H1 (cell line): ENCODE results near the gene GCLM. TPM values are rescaled to one million over a fixed set of nuclear protein-coding genes. Genes with fewer than 3 reads are reported as not detected.

Experiments
- CTCF ChIA-PET: fragments of 300-600 bp; sonication (Branson Sonifier 250); formaldehyde crosslinking; loops from one replicate; lab custom pipeline; 2021; ENCODE audit not compliant: partially characterized antibody; lab: Charles Lee
- POLR2A ChIA-PET: fragments of 300-600 bp; sonication (Branson Sonifier 250); formaldehyde crosslinking; loops from one replicate; lab custom pipeline; 2021; ENCODE audit warnings: inconsistent platforms; ENCODE audit not compliant: partially characterized antibody; lab: Charles Lee
- DNase-seq, 2 experiments: peaks; one replicate each; pipeline versions ENCODE4 v3.0.0 to v3.0.0-alpha.2; 2010 to 2022; ENCODE audit warnings: low spot score in 2 of 2, low read depth in 1 of 2, mixed read lengths in 1 of 2
- FAIRE-seq: peaks from 2 replicates; lab custom pipeline; 2011; peaks lifted over from hg19 to GRCh38; lab: Jason Lieb, UNC
- H2AFZ ChIP-seq: 2 replicates; pipeline ENCODE4 v1.8.1; 2012; ENCODE audit warnings: low read length, inconsistent platforms
- H2AK5ac ChIP-seq: 2 replicates; pipeline ENCODE4 v1.6.1; 2013; ENCODE audit warnings: low read depth, low read length
- H2BK120ac ChIP-seq: replicated peaks from 2 replicates; pipeline ENCODE3; 2013; ENCODE audit warnings: low read depth, low read length, inconsistent platforms
- H2BK12ac ChIP-seq: 2 replicates; pipeline ENCODE4 v1.6.1; 2013; ENCODE audit warnings: low read depth, low read length
- H2BK15ac ChIP-seq: 2 replicates; pipeline ENCODE4 v1.6.1; 2013; ENCODE audit warnings: low read length
- H2BK20ac ChIP-seq: 2 replicates; pipeline ENCODE4 v1.6.1; 2013; ENCODE audit warnings: low read length
- H2BK5ac ChIP-seq: 2 replicates; pipeline ENCODE4 v1.6.1; 2013; ENCODE audit warnings: low read depth, low read length
- H3K14ac ChIP-seq: 2 replicates; pipeline ENCODE4 v1.6.1; 2013; ENCODE audit warnings: inconsistent platforms; ENCODE audit not compliant: insufficient read length
- H3K18ac ChIP-seq: 2 replicates; pipeline ENCODE4 v1.6.1; 2013; ENCODE audit warnings: low read length; ENCODE audit errors: extremely low read depth
- H3K23ac ChIP-seq: 2 replicates; pipeline ENCODE4 v1.6.1; 2013; ENCODE audit warnings: inconsistent platforms; ENCODE audit not compliant: insufficient read length
- H3K23me2 ChIP-seq: 2 replicates; pipeline ENCODE4 v1.6.1; 2013; ENCODE audit warnings: low read depth, low read length
- H3K27ac ChIP-seq: 2 replicates; pipeline ENCODE4 v1.6.1; 2011; ENCODE audit warnings: low read depth, low read length, inconsistent platforms
- H3K27me3 ChIP-seq, 4 experiments: replicated peaks in 1 of 4; 1 replicate in 1 of 4; 2 replicates in 3 of 4; pipeline versions ENCODE4 v1.6.1 to v1.8.1; 2011 to 2013; ENCODE audit warnings: low read length in 3 of 4, mild to moderate bottlenecking in 3 of 4, inconsistent platforms in 2 of 4, mixed read lengths in 2 of 4, moderate library complexity in 1 of 4; ENCODE audit not compliant: control insufficient read depth in 3 of 4, insufficient read depth in 3 of 4; ENCODE audit errors: extremely low read depth in 1 of 4
- H3K36me3 ChIP-seq, 4 experiments: 2 replicates each; pipeline versions ENCODE4 v1.6.1 to v1.8.1; 2011 to 2013; ENCODE audit warnings: mild to moderate bottlenecking in 4 of 4, low read length in 3 of 4, moderate library complexity in 2 of 4, control low read depth in 1 of 4, inconsistent platforms in 1 of 4; ENCODE audit not compliant: insufficient read depth in 4 of 4, control insufficient read depth in 2 of 4
- H3K4ac ChIP-seq: replicated peaks from 2 replicates; pipeline ENCODE3; 2013; ENCODE audit warnings: low read length, low read depth, mixed read lengths, inconsistent platforms; ENCODE audit not compliant: insufficient read length
- H3K4me1 ChIP-seq, 4 experiments: replicated peaks in 1 of 4; 1 replicate in 1 of 4; 2 replicates in 3 of 4; pipeline versions ENCODE4 v1.6.1 to v1.8.1; 2011 to 2013; ENCODE audit warnings: low read length in 3 of 4, inconsistent platforms in 2 of 4, mixed read lengths in 1 of 4; ENCODE audit not compliant: insufficient read depth in 4 of 4, control insufficient read depth in 3 of 4
- H3K4me2 ChIP-seq, 2 experiments: 2 replicates each; pipeline versions ENCODE4 v1.6.1 to v1.8.1; 2011 to 2013; ENCODE audit warnings: low read depth in 2 of 2, low read length in 2 of 2, control low read depth in 1 of 2, inconsistent platforms in 1 of 2, mild to moderate bottlenecking in 1 of 2; ENCODE audit not compliant: insufficient read depth in 1 of 2
- H3K4me3 ChIP-seq, 4 experiments: fragments of 200-600, 300-600 bp in 1 of 4; sonication (generic), shearing (Covaris generic), sonication (Bioruptor Twin) in 1 of 4; 2 replicates each; pipeline versions ENCODE4 v1.5.1 to v1.8.1; 2011 to 2016; ENCODE audit warnings: low read length in 4 of 4, low read depth in 3 of 4, control low read depth in 2 of 4, inconsistent platforms in 2 of 4, mild to moderate bottlenecking in 2 of 4, mixed read lengths in 1 of 4, moderate library complexity in 1 of 4; ENCODE audit not compliant: insufficient read depth in 2 of 4; ENCODE audit errors: extremely low read depth in 1 of 4
- H3K56ac ChIP-seq: replicated peaks from 2 replicates; pipeline ENCODE3; 2013; ENCODE audit warnings: low read depth, mild to moderate bottlenecking, mixed read lengths, low read length, inconsistent platforms; ENCODE audit not compliant: insufficient read length
- H3K79me1 ChIP-seq: 2 replicates; pipeline ENCODE4 v1.6.1; 2013; ENCODE audit warnings: low read depth, low read length, control low read depth
- H3K79me2 ChIP-seq, 2 experiments: 2 replicates each; pipeline versions ENCODE4 v1.6.1 to v1.8.1; 2012 to 2013; ENCODE audit warnings: low read length in 2 of 2, mild to moderate bottlenecking in 2 of 2, inconsistent platforms in 1 of 2; ENCODE audit not compliant: insufficient read depth in 2 of 2, control insufficient read depth in 1 of 2
- H3K9ac ChIP-seq, 4 experiments: replicated peaks in 1 of 4; 1 replicate in 1 of 4; 2 replicates in 3 of 4; pipeline versions ENCODE4 v1.6.1 to v1.8.1; 2011 to 2013; ENCODE audit warnings: low read depth in 3 of 4, low read length in 3 of 4, control low read depth in 2 of 4, mild to moderate bottlenecking in 2 of 4, moderate library complexity in 2 of 4, inconsistent platforms in 1 of 4; ENCODE audit errors: extremely low read depth in 1 of 4
- H3K9me3 ChIP-seq, 2 experiments: 2 replicates each; pipeline versions ENCODE4 v1.6.1 to v1.8.1; 2012 to 2013; ENCODE audit warnings: mild to moderate bottlenecking in 2 of 2, moderate library complexity in 2 of 2, control low read depth in 1 of 2, inconsistent platforms in 1 of 2, low read depth in 1 of 2, low read length in 1 of 2, mixed read lengths in 1 of 2; ENCODE audit not compliant: insufficient read depth in 2 of 2
- H4K20me1 ChIP-seq, 2 experiments: replicated peaks in 1 of 2; 2 replicates each; pipeline versions ENCODE3 to v1.8.1; 2011 to 2013; ENCODE audit warnings: inconsistent platforms in 2 of 2, low read length in 2 of 2, mild to moderate bottlenecking in 1 of 2; ENCODE audit not compliant: insufficient read depth in 2 of 2, control insufficient read depth in 1 of 2
- H4K5ac ChIP-seq: 2 replicates; pipeline ENCODE4 v1.6.1; 2013; ENCODE audit warnings: low read length, low read depth, mixed read lengths, inconsistent platforms; ENCODE audit not compliant: insufficient read length
- H4K8ac ChIP-seq: 2 replicates; pipeline ENCODE4 v1.8.0; 2013; ENCODE audit warnings: mild to moderate bottlenecking, moderate library complexity, low read length, inconsistent platforms; ENCODE audit not compliant: insufficient read depth; ENCODE audit errors: extremely low read depth
- H4K91ac ChIP-seq: replicated peaks from 2 replicates; pipeline ENCODE3; 2013; ENCODE audit warnings: low read length, mixed read lengths, inconsistent platforms; ENCODE audit not compliant: insufficient read length
- WGBS, 2 experiments: shearing (Covaris generic) in 1 of 2; methylation state at CpG; one replicate each; pipeline versions ENCODE4 v1.1.6 to v1.1.7; 2013 to 2015; ENCODE audit warnings: low lambda C conversion rate in 2 of 2, mixed read lengths in 2 of 2, inconsistent platforms in 1 of 2, low coverage in 1 of 2, missing lambda C conversion rate in 1 of 2; ENCODE audit not compliant: insufficient replicate concordance in 2 of 2, insufficient coverage in 1 of 2, insufficient read length in 1 of 2; ENCODE audit errors: extremely low coverage in 1 of 2, missing lambda C conversion rate in 1 of 2; 5-methylcytosine and 5-hydroxymethylcytosine counted together
- polyA plus RNA-seq, 7 experiments: library from polyadenylated mRNA; depleted of rRNA in 3 of 7; stranded (reverse) in 5 of 7; unstranded in 2 of 7; fragments of >200 nt in 5 of 7; fragments of 200-250 nt in 2 of 7; gene quantifications; 1 replicate in 5 of 7; 2 replicates in 1 of 7; 4 replicates in 1 of 7; pipeline versions ENCODE4 v1.2.1 to v1.2.3, GENCODE V29; 2011 to 2013; ENCODE audit warnings: missing spikeins in 2 of 7, mixed read lengths in 2 of 7
- total RNA-seq: library from RNA; stranded (reverse); fragmentation: NEBNext Ultra II Directional; extraction: Animal tissue kit (Norgen Biotek cat#: 25700); gene quantifications from 2 replicates; pipeline ENCODE4 v1.2.1, GENCODE V29; 2021

Gene GCLM
- total and polyA plus RNA-seq, 2 of the 8 experiments (the other 6 are each of a cell fraction or from before 2014, with no cell fraction given) = 3.1 to 12.8 TPM

DNA sequence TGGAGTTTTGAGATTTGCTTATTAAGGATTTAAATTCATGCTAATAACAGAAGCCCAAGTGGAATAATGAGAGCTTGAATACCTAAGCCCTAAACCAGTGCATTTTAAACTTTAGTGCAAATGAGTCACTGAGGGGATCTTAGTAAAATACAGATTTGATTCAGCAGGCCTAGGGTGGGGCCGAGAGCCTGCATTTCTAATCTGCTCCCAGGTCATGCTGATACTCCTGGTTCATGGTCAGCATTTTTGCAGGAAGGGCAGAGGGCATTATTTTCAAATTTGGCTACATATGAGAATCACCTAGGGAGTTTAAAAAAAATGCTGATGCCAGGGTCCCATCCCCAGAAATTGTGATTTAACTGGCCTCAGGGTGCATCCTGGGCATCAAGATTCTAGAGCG lies 69.5 kb downstream of the GCLM start:
- WGBS, 2 experiments = 89% methylated on average over 2 of the region's 2 CpGs; no CpG with 5 or more reads in 1 of the 2 experiments
- H2BK12ac ChIP-seq = no peak overlapping the region
- H4K20me1 ChIP-seq = no peaks in the 10 kb centered on the region
- H3K23ac ChIP-seq = no peak overlapping the region
- no peaks in the 10 kb centered on the region; a peak in 1 of 8 replicates for H3K36me3 ChIP-seq
- H3K79me1 ChIP-seq = no peaks in the 10 kb centered on the region
- H3K4me2 ChIP-seq = no peak overlapping the region
- H4K91ac ChIP-seq = no peak overlapping the region
- no peak overlapping the region for H3K18ac ChIP-seq
- no peak overlapping the region for H2AK5ac ChIP-seq
- H4K8ac ChIP-seq = no peak overlapping the region
- no peaks in the 10 kb centered on the region for H3K27me3 ChIP-seq
- DNase-seq (no peak), FAIRE-seq (no peak)
- ChIA-PET CTCF (interaction anchor here (10.1 to 14.0 kb wide), 2 partner anchors 20 to 217 kb away, joined by 266 to 324 read pairs; no protein-coding TSS in a partner anchor), POLR2A (no interaction called here)
- no peak overlapping the region for H2BK20ac ChIP-seq
- peaks cover 0 to 3% (median 1%) of the 10 kb centered on the region in 4 experiments; a peak in 1 of 7 replicates for H3K4me1 ChIP-seq
- no peak overlapping the region for H3K56ac ChIP-seq
- H3K9me3 ChIP-seq = peaks cover 0 to 2% of the 10 kb centered on the region in 2 experiments; a peak in 1 of 4 replicates
- no peak overlapping the region for H3K14ac ChIP-seq
- H3K4ac ChIP-seq = no peak overlapping the region
- H2BK120ac ChIP-seq = no peak overlapping the region
- H3K23me2 ChIP-seq = no peaks in the 10 kb centered on the region
- no peak overlapping the region for H3K4me3 ChIP-seq
- H3K9ac ChIP-seq = no peak overlapping the region
- H3K79me2 ChIP-seq = no peaks in the 10 kb centered on the region
- H2BK15ac ChIP-seq = no peak overlapping the region
- no peak overlapping the region for H3K27ac ChIP-seq
- H2AFZ ChIP-seq = no peak overlapping the region
- H2BK5ac ChIP-seq = no peak overlapping the region
- no peak overlapping the region for H4K5ac ChIP-seq
